A673 (cell line): ENCODE results near the gene PTPRR.

Source experiments
- EZH2 ChIP-seq: fragments of 200-600 bp; sonication (generic); IDR thresholded peaks from 2 replicates; pipeline ENCODE4 v1.6.1; 2017; ENCODE audit warnings: borderline replicate concordance, low read depth, mild to moderate bottlenecking, mixed read lengths, antibody characterized with exemption, low read length; ENCODE audit not compliant: poor library complexity, severe bottlenecking
- TF ChIP-seq, protein P1 (sequence below): fragments of 300-800, 200-600 bp; sonication (generic); conservative IDR thresholded peaks from 2 replicates; pipeline ENCODE4 v1.5.1; 2017; ENCODE audit warnings: low read depth, mild to moderate bottlenecking, antibody characterized with exemption, low read length, moderate library complexity, mixed read lengths

DNA sequence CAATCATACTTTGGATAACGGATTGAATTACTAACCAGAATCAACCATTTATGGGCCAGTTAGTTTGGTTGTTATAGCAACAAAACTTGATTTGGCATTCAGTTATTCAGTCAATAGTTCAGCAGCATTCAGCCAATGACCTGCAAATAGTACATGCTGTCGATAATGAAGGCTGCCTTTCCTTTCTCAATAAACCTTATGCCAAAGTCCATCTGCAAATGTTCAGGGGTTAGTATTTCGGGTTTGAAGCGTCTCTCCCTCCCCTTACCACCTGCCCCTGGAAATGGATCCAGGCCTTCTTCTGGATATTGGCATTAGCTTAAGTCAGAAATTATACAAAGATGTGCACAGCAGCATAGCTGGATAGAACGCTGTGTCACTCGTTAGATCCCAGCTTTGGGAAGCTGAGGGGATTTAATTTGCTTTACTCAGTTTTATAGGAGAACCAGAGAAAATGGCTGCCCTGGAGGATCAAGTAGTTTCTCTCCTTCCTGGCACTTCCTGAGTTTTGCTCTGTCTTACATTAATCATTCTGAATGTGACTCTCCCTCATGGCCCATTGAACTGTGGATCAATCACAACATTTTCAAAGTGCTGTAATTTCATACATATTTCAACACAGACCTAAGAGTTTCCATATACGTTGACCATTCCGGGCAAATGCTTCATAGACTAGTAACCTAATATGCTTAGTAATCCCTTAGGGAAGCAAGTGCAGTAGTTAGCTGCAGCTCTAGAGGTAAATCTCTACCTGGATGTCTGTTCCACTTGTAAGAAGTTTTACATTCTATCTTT, 46.7 kb upstream of the PTPRR start:
- TF ChIP-seq, protein P1, sequence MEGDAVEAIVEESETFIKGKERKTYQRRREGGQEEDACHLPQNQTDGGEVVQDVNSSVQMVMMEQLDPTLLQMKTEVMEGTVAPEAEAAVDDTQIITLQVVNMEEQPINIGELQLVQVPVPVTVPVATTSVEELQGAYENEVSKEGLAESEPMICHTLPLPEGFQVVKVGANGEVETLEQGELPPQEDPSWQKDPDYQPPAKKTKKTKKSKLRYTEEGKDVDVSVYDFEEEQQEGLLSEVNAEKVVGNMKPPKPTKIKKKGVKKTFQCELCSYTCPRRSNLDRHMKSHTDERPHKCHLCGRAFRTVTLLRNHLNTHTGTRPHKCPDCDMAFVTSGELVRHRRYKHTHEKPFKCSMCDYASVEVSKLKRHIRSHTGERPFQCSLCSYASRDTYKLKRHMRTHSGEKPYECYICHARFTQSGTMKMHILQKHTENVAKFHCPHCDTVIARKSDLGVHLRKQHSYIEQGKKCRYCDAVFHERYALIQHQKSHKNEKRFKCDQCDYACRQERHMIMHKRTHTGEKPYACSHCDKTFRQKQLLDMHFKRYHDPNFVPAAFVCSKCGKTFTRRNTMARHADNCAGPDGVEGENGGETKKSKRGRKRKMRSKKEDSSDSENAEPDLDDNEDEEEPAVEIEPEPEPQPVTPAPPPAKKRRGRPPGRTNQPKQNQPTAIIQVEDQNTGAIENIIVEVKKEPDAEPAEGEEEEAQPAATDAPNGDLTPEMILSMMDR = no peak
- TF ChIP-seq EZH2 = no peak
